A673 (cell line): ENCODE data around the gene PPP1CA. TPM values are rescaled to one million over a fixed set of nuclear protein-coding genes. Genes with fewer than 3 reads are reported as not detected.

Source experiments
- BruUV-seq: library from RNA; stranded (reverse); fragments of 400-500 nt; replicated peaks from 2 replicates; lab custom pipeline; 2021; lab: Mats Ljungman, UMichigan
- CTCF ChIA-PET: fragments of 300-600 bp; sonication (Branson Sonifier 250); formaldehyde crosslinking; loops from one replicate; lab custom pipeline; 2022; ENCODE audit warnings: antibody characterized with exemption; lab: Charles Lee
- POLR2A ChIA-PET: fragments of 300-600 bp; sonication (Branson Sonifier 250); formaldehyde crosslinking; loops from one replicate; lab custom pipeline; 2022; ENCODE audit warnings: antibody characterized with exemption; ENCODE audit not compliant: low non-redundant PET; lab: Charles Lee
- DNase-seq: peaks from one replicate; pipeline ENCODE4 v3.0.0-alpha.2; 2015; ENCODE audit warnings: low spot score
- H3K27ac ChIP-seq: fragments of 200-600 bp; sonication (generic); 2 replicates; pipeline ENCODE4 v1.5.1; 2016; ENCODE audit warnings: mixed run types, low read depth, mild to moderate bottlenecking, mixed read lengths, antibody characterized with exemption, low read length; ENCODE audit not compliant: poor library complexity, severe bottlenecking
- H3K27me3 ChIP-seq: fragments of 200-600 bp; sonication (generic); replicated peaks from 2 replicates; pipeline ENCODE4 v1.6.1; 2017; ENCODE audit warnings: mixed run types, low read depth, mild to moderate bottlenecking, mixed read lengths, antibody characterized with exemption, low read length; ENCODE audit not compliant: insufficient read depth, poor library complexity
- H3K36me3 ChIP-seq: fragments of 200-600 bp; sonication (generic); 2 replicates; pipeline ENCODE4 v1.6.1; 2016; ENCODE audit warnings: mixed run types, mild to moderate bottlenecking, mixed read lengths, antibody characterized with exemption, low read length; ENCODE audit not compliant: insufficient read depth, poor library complexity, severe bottlenecking
- H3K4me1 ChIP-seq: fragments of 200-600 bp; sonication (generic); 2 replicates; pipeline ENCODE4 v1.6.1; 2017; ENCODE audit warnings: mixed run types, mild to moderate bottlenecking, mixed read lengths, antibody characterized with exemption, low read length; ENCODE audit not compliant: insufficient read depth, poor library complexity, severe bottlenecking
- H3K4me3 ChIP-seq: fragments of 200-600 bp; sonication (generic); 2 replicates; pipeline ENCODE4 v1.5.1; 2016; ENCODE audit warnings: low read depth, mixed run types, mild to moderate bottlenecking, mixed read lengths, low read length; ENCODE audit not compliant: poor library complexity, severe bottlenecking
- H3K9me3 ChIP-seq: fragments of 200-600 bp; sonication (generic); 2 replicates; pipeline ENCODE4 v1.6.1; 2016; ENCODE audit warnings: mixed run types, low read depth, mild to moderate bottlenecking, mixed read lengths, antibody characterized with exemption, low read length; ENCODE audit not compliant: poor library complexity, severe bottlenecking
- CTCF ChIP-seq: fragments of 300-800, 200-600 bp; sonication (generic); conservative IDR thresholded peaks from 2 replicates; pipeline ENCODE4 v1.5.1; 2017; ENCODE audit warnings: low read depth, mild to moderate bottlenecking, antibody characterized with exemption, low read length, moderate library complexity, mixed read lengths
- EZH2 ChIP-seq: fragments of 200-600 bp; sonication (generic); IDR thresholded peaks from 2 replicates; pipeline ENCODE4 v1.6.1; 2017; ENCODE audit warnings: borderline replicate concordance, low read depth, mild to moderate bottlenecking, mixed read lengths, antibody characterized with exemption, low read length; ENCODE audit not compliant: poor library complexity, severe bottlenecking
- intact Hi-C: fragments of 100-400 bp; cut with micrococcal nuclease; formaldehyde crosslinking; loops from one replicate; pipeline ENCODE4 v1.10.0; 2022; ENCODE audit not compliant: unreplicated experiment
- total RNA-seq: library from RNA; stranded (reverse); gene quantifications from 2 replicates; pipeline ENCODE4 v1.2.3, GENCODE V29; 2021

Gene PPP1CA
- total RNA-seq, 1 experiment from 2014 or later = 239 TPM

- Histone ChIP-seq H3K9me3 (no peaks in the 10 kb centered on the region), H3K4me1 (peaks cover 25% of the 10 kb centered on the region), H3K36me3 (no peaks in the 10 kb centered on the region), H3K27me3 (no peaks in the 10 kb centered on the region), H3K4me3 (peak overlapping the region; percentile 90), H3K27ac (peak overlapping the region; percentile 91)
- BruUV-seq = no TSS peak
- intact Hi-C loops = loop anchor here (5.0 kb wide), 1 partner anchor 153 kb away; the partner anchor contains the start of genes CDK2AP2 and PITPNM1
- ChIA-PET CTCF (interaction anchor here (4.1 kb wide), 1 partner anchor 28 kb away, joined by 78 read pairs; no protein-coding TSS in a partner anchor), POLR2A (no interaction called here)
- TF ChIP-seq CTCF (no peak), EZH2 (no peak)
- no peak for DNase-seq
Measured at GRCh38 chr11:67354075-67355022, 47.3 kb downstream of the PPP1CA start.

GRCh38 chr11:67353317-67354074 lies 48.2 kb downstream of the PPP1CA start, which contains the start of gene POLD4:
Gene POLD4, minus strand, starts transcription at chr11:67353546. Its CDS starts 147 bp downstream, at chr11:67353399.
- Histone ChIP-seq H3K36me3 (no peaks in the 10 kb centered on the region), H3K27ac (peak within 1 kb of the TSS; percentile 91), H3K4me3 (peak within 1 kb of the TSS; percentile 90), H3K4me1 (peaks cover 25% of the 10 kb centered on the region), H3K9me3 (no peaks in the 10 kb centered on the region), H3K27me3 (no peaks in the 10 kb centered on the region)
- intact Hi-C loops = loop anchor here (5.0 kb wide), 1 partner anchor 154 kb away; the partner anchor contains the start of genes CDK2AP2 and PITPNM1
- BruUV-seq = no TSS peak
- ChIA-PET POLR2A (interaction anchor here (0.6 to 0.7 kb wide), 2 partner anchors 8 to 23 kb away, joined by 3 to 7 read pairs; no protein-coding TSS in a partner anchor), CTCF (interaction anchor here (0.5 to 4.1 kb wide), 2 partner anchors 17 to 29 kb away, joined by 3 to 78 read pairs; no protein-coding TSS in a partner anchor)
- TF ChIP-seq EZH2 = no peak
- no peak for TF ChIP-seq CTCF
- DNase-seq = peak; percentile 98
